Gastrocnemius medialis (tissue), 4 donors: Measurements from ENCODE around the gene HOXB6. TPM values are rescaled to one million over a fixed set of nuclear protein-coding genes. Genes with fewer than 3 reads are reported as not detected.

Experiments used
- ATAC-seq, 2 donors: fragments of 150-250 bp; one replicate each; pipeline ENCODE4 v1.9.1; 2016
- DNase-seq, 2 donors: peaks; one replicate each; pipeline ENCODE4 v3.0.0-alpha.2; 2019
- H3K27ac ChIP-seq, 4 donors: fragments of 200-600 bp; sonication (generic); 1 replicate in 1 of 4; 2 replicates in 3 of 4; pipeline ENCODE4 v1.5.1; 2016 to 2018; ENCODE audit warnings: mild to moderate bottlenecking in 2 of 4, moderate library complexity in 1 of 4
- H3K27me3 ChIP-seq, 3 donors: fragments of 200-600 bp; sonication (generic) in 2 of 3; 1 replicate in 1 of 3; 2 replicates in 2 of 3; pipeline versions ENCODE4 v1.5.1 to v1.6.0; 2016 to 2019; ENCODE audit warnings: mild to moderate bottlenecking in 1 of 3, moderate library complexity in 1 of 3
- H3K36me3 ChIP-seq, 2 donors: fragments of 200-600 bp; sonication (generic) in 1 of 2; one replicate each; pipeline ENCODE4 v1.5.1; 2017 to 2018
- H3K4me1 ChIP-seq, 2 donors: fragments of 200-600 bp; sonication (generic) in 1 of 2; one replicate each; pipeline ENCODE4 v1.5.1; 2016 to 2017; ENCODE audit warnings: mild to moderate bottlenecking in 2 of 2
- H3K4me3 ChIP-seq, 4 donors: fragments of 200-600 bp; sonication (generic) in 3 of 4; 1 replicate in 1 of 4; 2 replicates in 3 of 4; pipeline ENCODE4 v1.5.1; 2016 to 2019; ENCODE audit warnings: mild to moderate bottlenecking in 2 of 4
- H3K9me3 ChIP-seq, 3 donors: fragments of 200-600 bp; sonication (generic) in 2 of 3; 1 replicate in 1 of 3; 2 replicates in 2 of 3; pipeline ENCODE4 v1.5.1; 2016 to 2019
- POLR2A ChIP-seq, 2 donors: fragments of 450-650 bp; IDR thresholded peaks; one replicate each; pipeline ENCODE4 v1.6.1; 2017; ENCODE audit warnings: antibody characterized with exemption in 2 of 2, mild to moderate bottlenecking in 2 of 2, moderate library complexity in 2 of 2
- in situ Hi-C, 4 donors: fragments of 200-750 bp; cut with MboI; loops; one replicate each; pipeline versions ENCODE4 v1.15.0 to v1.8.0; 2017; ENCODE audit warnings: low sequenced_read_pairs in 4 of 4
- intact Hi-C: fragments of 100-400 bp; cut with DNase I; formaldehyde crosslinking; loops from one replicate; pipeline ENCODE4 v1.15.1; 2023; ENCODE audit warnings: low total_unique reads
- total RNA-seq, 4 donors: library from RNA; depleted of rRNA; stranded (reverse); fragments of >200 nt; gene quantifications; one replicate each; pipeline versions ENCODE4 v1.1.0 to v1.2.3, GENCODE V29; 2016
- TF ChIP-seq, protein P1 (sequence below), 5 experiments: fragments of 450-650 bp in 3 of 5; fragments of 200-600 bp in 2 of 5; sonication (generic) in 2 of 5; IDR thresholded peaks in 4 of 5; conservative IDR thresholded peaks in 1 of 5; 1 replicate in 4 of 5; 2 replicates in 1 of 5; pipeline ENCODE4 v1.5.1; 2016 to 2019; ENCODE audit warnings: antibody characterized with exemption in 5 of 5, mild to moderate bottlenecking in 3 of 5, moderate library complexity in 3 of 5

The HOXB6 gene
- total RNA-seq, 4 donors from 2014 or later, result 0.55 to 3.0 (median 1.3) TPM

DNA sequence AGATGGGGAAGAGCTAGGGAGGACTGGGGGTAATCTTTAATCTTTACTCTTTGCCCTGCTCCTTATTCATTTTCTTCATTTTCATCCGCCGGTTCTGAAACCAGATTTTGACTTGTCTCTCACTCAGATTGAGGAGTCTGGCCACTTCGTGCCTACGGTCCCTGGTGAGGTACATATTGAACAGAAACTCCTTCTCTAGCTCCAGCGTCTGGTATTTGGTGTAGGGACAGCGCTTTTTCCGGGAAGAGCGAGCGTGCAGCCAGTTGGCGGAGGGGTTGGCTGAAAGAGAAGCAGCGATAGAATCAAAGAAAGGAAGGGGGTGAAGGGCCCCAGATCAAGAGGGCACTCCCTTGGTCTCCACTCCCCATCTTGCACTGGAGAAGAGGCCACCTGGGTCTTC is 18.1 kb upstream of the HOXB6 start:
- Histone ChIP-seq H3K4me3 (no peak overlapping the region), H3K9me3 (no peaks in the 10 kb centered on the region), H3K27me3 (peaks cover 93 to 99% (median 97%) of the 10 kb centered on the region in 3 donors), H3K27ac (no peak overlapping the region), H3K4me1 (peaks cover 13 to 23% of the 10 kb centered on the region in 2 donors), H3K36me3 (no peaks in the 10 kb centered on the region)
- ATAC-seq (no peak), DNase-seq (no peak)
- no peak for TF ChIP-seq POLR2A (IDR thresholded peaks at IDR 0.05)
- TF ChIP-seq, protein P1, sequence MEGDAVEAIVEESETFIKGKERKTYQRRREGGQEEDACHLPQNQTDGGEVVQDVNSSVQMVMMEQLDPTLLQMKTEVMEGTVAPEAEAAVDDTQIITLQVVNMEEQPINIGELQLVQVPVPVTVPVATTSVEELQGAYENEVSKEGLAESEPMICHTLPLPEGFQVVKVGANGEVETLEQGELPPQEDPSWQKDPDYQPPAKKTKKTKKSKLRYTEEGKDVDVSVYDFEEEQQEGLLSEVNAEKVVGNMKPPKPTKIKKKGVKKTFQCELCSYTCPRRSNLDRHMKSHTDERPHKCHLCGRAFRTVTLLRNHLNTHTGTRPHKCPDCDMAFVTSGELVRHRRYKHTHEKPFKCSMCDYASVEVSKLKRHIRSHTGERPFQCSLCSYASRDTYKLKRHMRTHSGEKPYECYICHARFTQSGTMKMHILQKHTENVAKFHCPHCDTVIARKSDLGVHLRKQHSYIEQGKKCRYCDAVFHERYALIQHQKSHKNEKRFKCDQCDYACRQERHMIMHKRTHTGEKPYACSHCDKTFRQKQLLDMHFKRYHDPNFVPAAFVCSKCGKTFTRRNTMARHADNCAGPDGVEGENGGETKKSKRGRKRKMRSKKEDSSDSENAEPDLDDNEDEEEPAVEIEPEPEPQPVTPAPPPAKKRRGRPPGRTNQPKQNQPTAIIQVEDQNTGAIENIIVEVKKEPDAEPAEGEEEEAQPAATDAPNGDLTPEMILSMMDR (IDR thresholded peaks at IDR 0.05 in 4 of 5, conservative IDR thresholded peaks at IDR 0.05 in 1 of 5), result no peak
- in situ Hi-C loops, result loop anchor here in 1 of 4 donors (10.0 kb wide), 1 partner anchor 318 kb away; no protein-coding TSS in a partner anchor
- intact Hi-C loops, result no loop called here

DNA sequence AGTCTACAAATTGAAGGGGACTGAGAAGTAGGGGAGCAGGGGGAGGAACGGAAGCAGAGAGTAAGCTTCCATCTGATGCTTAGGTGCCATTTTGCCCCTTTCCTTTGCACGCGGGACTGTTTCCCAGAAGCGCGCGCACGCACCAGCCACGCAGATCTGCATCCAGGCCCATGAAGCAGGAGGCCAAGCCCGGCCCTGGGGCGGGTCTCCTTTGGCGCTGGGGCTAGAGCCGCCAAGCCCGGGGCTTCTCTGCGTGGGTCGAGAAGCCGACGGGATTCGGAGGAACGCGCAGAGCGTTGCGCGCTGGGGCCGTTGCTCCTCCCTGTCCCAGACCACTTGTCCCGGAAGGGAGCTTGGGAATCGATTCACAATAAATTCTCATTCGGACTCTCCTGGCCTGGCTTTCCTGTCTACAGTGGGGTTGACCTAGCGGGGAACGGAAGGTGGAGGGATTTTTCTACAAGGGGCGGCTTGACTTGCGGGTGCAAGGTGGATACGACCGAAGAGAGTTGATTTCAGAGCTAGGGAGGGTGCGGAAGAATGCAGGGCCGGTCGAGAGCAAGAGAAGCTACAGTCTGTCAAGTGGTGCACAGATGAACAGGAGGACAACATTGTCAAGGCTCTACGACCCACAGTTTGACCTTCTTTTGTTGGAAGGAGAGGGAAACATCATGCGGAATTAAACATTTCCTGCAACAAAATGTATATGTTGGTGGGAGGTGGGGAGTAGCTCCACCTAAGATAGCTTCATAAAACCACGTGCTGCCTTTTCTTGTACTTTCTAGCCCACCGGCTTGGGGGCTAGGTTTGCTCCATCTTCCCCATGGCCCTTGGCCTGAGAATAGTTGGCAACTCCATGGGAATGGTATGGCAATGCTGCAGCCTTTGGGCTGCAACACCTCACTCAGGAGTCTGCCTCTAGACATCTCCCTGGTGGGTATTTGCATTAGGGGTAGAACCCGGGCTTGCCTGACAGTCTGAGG is 16.9 kb upstream of the HOXB6 start:
- intact Hi-C loops (no loop called here), in situ Hi-C loops (loop anchor here in 1 of 4 donors (10.0 kb wide), 1 partner anchor 317 kb away; no protein-coding TSS in a partner anchor)
- H3K4me1 ChIP-seq, result peaks cover 9 to 20% of the 10 kb centered on the region in 2 donors
- no peak overlapping the region for H3K27ac ChIP-seq
- H3K4me3 ChIP-seq, result no peak overlapping the region
- H3K9me3 ChIP-seq, result no peaks in the 10 kb centered on the region
- H3K27me3 ChIP-seq, result peaks cover 93 to 99% (median 97%) of the 10 kb centered on the region in 3 donors
- no peak for ATAC-seq
- no peaks in the 10 kb centered on the region for H3K36me3 ChIP-seq
- no peak for DNase-seq
- TF ChIP-seq POLR2A (IDR thresholded peaks at IDR 0.05), result no peak
- TF ChIP-seq, protein P1 (IDR thresholded peaks at IDR 0.05 in 4 of 5, conservative IDR thresholded peaks at IDR 0.05 in 1 of 5), result no peak

DNA sequence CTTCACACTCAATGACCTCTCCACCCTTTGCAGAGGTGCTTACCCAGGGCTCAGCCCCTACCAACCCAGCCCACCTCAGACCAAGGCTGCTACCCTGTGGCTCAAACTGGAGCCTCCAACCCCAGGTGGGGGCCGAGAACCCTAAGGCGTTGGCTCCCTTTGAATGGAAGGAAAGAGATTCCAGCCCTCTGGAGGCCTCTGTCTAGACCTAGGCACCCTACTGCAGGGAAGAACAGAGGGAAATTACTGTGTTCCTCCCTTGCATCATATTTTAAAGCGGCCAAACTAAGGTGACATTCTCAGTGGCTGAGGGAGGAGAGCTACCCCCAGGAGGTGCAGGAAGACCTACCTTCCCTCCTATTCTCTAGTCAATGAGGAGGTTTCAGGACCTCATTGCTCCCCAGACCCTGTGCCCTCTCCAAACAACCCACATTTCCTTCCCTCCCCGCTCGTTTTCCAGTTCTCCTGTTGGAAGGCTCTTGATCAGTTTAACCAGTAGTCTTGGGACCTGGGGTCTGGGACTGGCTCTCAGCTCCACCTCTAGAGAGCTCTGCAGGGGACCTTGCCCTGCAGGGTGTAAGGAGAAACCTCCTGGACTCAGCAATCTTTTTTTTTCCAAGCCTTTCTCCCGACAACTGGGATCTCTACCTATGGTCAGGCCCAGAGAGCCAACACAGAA is 15.8 kb upstream of the HOXB6 start:
- H3K4me1 ChIP-seq, result peaks cover 5 to 9% of the 10 kb centered on the region in 2 donors
- intact Hi-C loops, result no loop called here
- H3K9me3 ChIP-seq, result no peaks in the 10 kb centered on the region
- in situ Hi-C loops, result loop anchor here in 1 of 4 donors (10.0 kb wide), 1 partner anchor 316 kb away; no protein-coding TSS in a partner anchor
- TF ChIP-seq, protein P1 (IDR thresholded peaks at IDR 0.05 in 4 of 5, conservative IDR thresholded peaks at IDR 0.05 in 1 of 5), result no peak
- TF ChIP-seq POLR2A (IDR thresholded peaks at IDR 0.05), result no peak
- no peak for ATAC-seq
- H3K4me3 ChIP-seq, result no peak overlapping the region
- peaks cover 96 to 99% (median 99%) of the 10 kb centered on the region in 3 donors for H3K27me3 ChIP-seq
- no peaks in the 10 kb centered on the region for H3K36me3 ChIP-seq
- no peak overlapping the region for H3K27ac ChIP-seq
- no peak for DNase-seq

DNA sequence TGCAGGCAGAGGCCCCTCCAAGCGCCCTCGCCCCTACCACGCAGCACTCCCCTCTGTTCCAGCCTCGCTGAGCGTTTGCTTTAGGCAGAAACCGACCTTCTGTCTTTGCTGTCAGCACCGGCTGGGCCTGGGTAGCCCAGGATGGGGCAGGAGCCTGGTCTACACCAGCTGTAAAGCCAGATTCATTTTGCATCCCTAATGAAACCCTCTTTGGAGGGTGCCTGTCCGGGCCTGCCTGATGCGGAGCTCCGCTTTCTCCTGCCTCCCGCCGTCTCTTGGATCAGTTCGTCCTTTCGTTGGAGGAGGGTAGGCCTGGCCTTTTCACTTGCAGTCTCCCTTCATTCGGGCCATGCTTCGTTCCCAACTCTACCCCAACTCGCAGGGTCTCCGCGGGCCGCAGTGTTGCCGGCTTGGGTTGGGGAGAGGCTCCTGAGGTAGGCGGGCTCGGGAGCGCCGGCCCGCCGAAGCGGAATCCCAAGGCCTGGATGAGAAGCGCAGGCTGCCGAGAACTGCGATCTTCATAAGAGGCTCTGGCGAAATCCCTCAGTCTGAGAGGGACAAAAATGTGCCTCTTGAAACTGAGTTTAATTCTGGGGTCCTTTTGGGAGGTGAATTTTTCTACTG is 15.2 kb upstream of the HOXB6 start:
- H3K27ac ChIP-seq, result no peak overlapping the region
- H3K9me3 ChIP-seq, result no peaks in the 10 kb centered on the region
- H3K36me3 ChIP-seq, result no peaks in the 10 kb centered on the region
- in situ Hi-C loops (loop anchor here in 1 of 4 donors (10.0 kb wide), 1 partner anchor 315 kb away; no protein-coding TSS in a partner anchor), intact Hi-C loops (loop anchor here (2.0 to 5.0 kb wide), 3 partner anchors 283 to 593 kb away; no protein-coding TSS in a partner anchor)
- DNase-seq, result no peak
- TF ChIP-seq, protein P1 (IDR thresholded peaks at IDR 0.05 in 4 of 5, conservative IDR thresholded peaks at IDR 0.05 in 1 of 5), result no peak
- peaks cover 0 to 4% of the 10 kb centered on the region in 2 donors for H3K4me1 ChIP-seq
- no peak overlapping the region for H3K4me3 ChIP-seq
- ATAC-seq, result no peak
- peaks cover 97 to 99% (median 99%) of the 10 kb centered on the region in 3 donors for H3K27me3 ChIP-seq
